Motor neuron (in vitro differentiated cells): ENCODE data around the gene NRBF2. TPM values are rescaled to one million over a fixed set of nuclear protein-coding genes. Genes with fewer than 3 reads are reported as not detected.
"Not testable (repeated sequence)": the region's sequence is repeated elsewhere in the genome, so short reads cannot be mapped to it uniquely, and the experiment has no call there.

Experiments used
- ATAC-seq, 8 experiments: fragments of 200-7000 bp; cut with Tn5 transposase; replicated peaks in 6 of 8; 2 replicates each; pipeline ENCODE4 v1.8.0; 2021; ENCODE audit warnings: mild to moderate bottlenecking in 8 of 8, moderate library complexity in 8 of 8
- H3K27ac ChIP-seq, 2 donors: fragments of 250-450 bp; sonication (Bioruptor Pico); 2 replicates each; pipeline ENCODE4 v1.9.0; 2021; ENCODE audit warnings: antibody characterized with exemption in 2 of 2, mild to moderate bottlenecking in 2 of 2, moderate library complexity in 1 of 2
- H3K4me1 ChIP-seq, 2 donors: fragments of 250-450 bp; sonication (Bioruptor Pico); replicated peaks in 1 of 2; 2 replicates each; pipeline ENCODE4 v1.6.1; 2021; ENCODE audit warnings: antibody characterized with exemption in 2 of 2, mild to moderate bottlenecking in 2 of 2, moderate library complexity in 1 of 2
- H3K4me3 ChIP-seq, 5 donors: fragments of 250-450 bp; sonication (Bioruptor Pico); 2 replicates each; pipeline ENCODE4 v1.9.0; 2021; ENCODE audit warnings: antibody characterized with exemption in 5 of 5, mild to moderate bottlenecking in 5 of 5, moderate library complexity in 4 of 5
- WGBS, 10 experiments: fragments of 450-650 bp; shearing (Covaris generic); methylation state at CpG; one replicate each; pipeline ENCODE4 v1.0.0; 2022; 5-methylcytosine and 5-hydroxymethylcytosine counted together
- in situ Hi-C, 9 experiments: fragments of 400-800 bp; cut with MboI; loops; one replicate each; pipeline ENCODE4 v1.15.0; 2021; ENCODE audit warnings: low sequenced_read_pairs in 9 of 9, low pct_unique_long_range_greater_than_20kb in 2 of 9; ENCODE audit not compliant: unreplicated experiment in 9 of 9
- total RNA-seq, 8 experiments: library from RNA; unstranded; fragments of 300-600 nt; gene quantifications; 2 replicates each; pipeline versions ENCODE4 v1.2.3 to v1.2.4, GENCODE V29; 2022

The NRBF2 gene
- 10 to 100 TPM; 13.0 to 27.9 (median 18.2) TPM for total RNA-seq

DNA sequence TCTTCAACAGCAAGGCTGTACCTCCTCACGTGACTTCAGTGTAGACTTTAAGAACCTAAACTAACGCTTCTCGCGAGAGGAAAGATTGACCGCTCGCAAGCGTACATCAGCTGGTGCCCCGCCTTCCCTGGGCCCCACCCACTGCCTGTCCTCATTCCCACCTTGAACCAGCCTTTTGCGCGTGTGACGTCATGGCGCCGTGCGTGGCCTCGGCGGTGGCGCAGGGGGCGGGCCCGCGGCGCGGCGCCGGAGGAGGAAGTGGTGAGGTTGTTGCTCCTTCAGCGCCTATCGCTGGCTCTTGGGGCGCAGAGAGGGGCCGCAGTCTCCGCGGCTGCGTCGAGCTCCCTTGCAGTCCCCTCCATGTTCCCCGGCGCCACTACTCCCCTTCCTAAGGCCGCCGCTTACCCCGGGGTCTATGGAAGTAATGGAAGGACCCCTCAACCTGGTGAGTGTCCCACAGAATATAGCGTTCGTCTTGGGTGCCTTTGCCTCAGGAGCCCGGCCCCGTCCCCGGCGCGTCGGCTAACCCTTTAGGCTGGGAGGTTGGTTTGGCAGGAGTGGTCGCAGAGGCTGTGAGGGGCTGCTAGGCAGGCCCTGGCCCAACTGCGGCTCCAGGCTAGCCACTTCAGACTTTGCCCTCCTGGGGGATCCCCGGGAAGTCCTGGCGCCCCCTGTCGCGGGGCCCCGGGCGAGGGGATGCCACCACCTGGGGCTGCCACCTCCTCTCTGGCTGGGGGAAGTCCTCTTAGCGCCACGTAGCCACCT is at the start of gene NRBF2:
TSS of gene NRBF2 (plus strand) at position 273 of the 765 bp plus-strand sequence. CDS start at position 416, 143 bp downstream.
- ATAC-seq, result peak; percentile 96 to 98 (median 97)
- peak within 1 kb of the TSS; percentile 51 to 83 (median 75) for H3K4me3 ChIP-seq
- 0 to 12% (median 4%) methylated on average over 3 to 17 of the region's 55 CpGs; no CpG with 5 or more reads in 5 of the 10 experiments for WGBS, 10 experiments
- peaks cover 7 to 13% of the 10 kb centered on the region in 2 donors for H3K4me1 ChIP-seq
- peak within 1 kb of the TSS; percentile 80 to 90 for H3K27ac ChIP-seq
- in situ Hi-C loops, result no loop called here

DNA sequence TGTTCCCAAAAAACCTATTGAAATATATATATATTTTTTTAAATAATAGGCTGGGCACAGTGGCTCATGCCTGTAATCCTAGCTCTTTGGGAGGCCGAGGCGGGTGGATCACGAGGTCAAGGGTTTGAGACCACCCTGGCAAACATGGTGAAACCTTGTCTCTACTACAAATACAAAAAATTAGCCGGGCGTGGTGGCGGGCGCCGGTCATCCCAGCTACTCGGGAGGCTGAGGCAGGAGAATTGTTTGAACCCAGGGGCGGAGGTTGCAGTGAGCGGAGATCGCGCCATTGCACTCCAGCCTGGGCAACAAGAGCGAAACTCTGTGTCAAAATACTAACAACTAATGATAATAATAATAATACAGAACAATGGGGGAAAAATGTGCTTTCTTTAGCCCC is 49.7 kb upstream of the NRBF2 start:
- WGBS, 10 experiments, result 83 to 100% (median 92%) methylated on average over 1 to 13 of the region's 14 CpGs; no CpG with 5 or more reads in 2 of the 10 experiments
- in situ Hi-C loops, result loop anchor here in 2 of 9 experiments (10.0 to 25.0 kb wide), 3 partner anchors 269 to 496 kb away; partner anchors contain the start of gene EGR2 (in 1 of the 2)
- H3K4me1 ChIP-seq, ATAC-seq, H3K27ac ChIP-seq, H3K4me3 ChIP-seq: not testable (repeated sequence)

DNA sequence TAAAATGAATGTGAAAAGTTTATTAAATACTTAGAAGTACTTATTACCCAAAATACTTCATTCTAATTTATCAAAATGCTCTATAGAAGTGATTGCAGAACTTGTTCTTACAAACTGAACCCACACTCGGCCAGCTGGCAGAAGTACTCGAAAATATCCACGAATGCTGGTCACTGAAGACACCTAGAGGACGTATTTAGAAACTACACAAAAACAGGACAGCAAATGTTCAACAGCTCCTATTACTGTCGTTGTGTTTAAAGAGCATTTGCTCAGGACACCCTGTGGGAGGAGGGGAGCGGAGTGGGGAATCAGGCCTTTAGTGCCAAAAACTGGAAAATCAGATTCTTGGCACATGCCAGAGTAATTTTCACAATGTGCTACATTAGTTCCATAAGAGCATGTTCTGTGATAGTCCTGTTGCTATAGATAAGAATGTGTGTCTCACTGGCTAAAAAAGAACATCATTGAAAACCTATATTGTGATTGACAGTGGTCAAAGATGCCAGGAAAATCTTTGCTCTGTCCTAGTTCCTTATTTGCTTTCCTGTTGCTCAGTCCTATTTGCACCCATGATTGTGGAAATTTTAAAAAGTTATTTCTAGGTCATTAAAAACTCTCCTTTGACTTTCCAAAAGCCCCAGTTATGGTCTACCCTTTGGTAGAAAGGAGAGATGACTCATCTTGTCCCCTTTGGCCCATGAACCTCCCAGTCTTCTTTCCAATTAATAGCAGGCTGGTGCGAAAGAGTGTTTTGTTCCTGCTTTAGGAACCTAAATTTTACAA is 49.0 kb upstream of the NRBF2 start:
- 0 to 42% (median 10%) methylated on average over 2 to 7 of the region's 7 CpGs for WGBS, 10 experiments
- in situ Hi-C loops, result loop anchor here in 2 of 9 experiments (10.0 to 25.0 kb wide), 3 partner anchors 269 to 497 kb away; partner anchors contain the start of gene EGR2 (in 1 of the 2)
- peak in 7 of 8 experiments; percentile 48 to 91 (median 74) for ATAC-seq
- Histone ChIP-seq H3K4me3 (no peak overlapping the region), H3K27ac (no peak overlapping the region), H3K4me1 (no peaks in the 10 kb centered on the region)

DNA sequence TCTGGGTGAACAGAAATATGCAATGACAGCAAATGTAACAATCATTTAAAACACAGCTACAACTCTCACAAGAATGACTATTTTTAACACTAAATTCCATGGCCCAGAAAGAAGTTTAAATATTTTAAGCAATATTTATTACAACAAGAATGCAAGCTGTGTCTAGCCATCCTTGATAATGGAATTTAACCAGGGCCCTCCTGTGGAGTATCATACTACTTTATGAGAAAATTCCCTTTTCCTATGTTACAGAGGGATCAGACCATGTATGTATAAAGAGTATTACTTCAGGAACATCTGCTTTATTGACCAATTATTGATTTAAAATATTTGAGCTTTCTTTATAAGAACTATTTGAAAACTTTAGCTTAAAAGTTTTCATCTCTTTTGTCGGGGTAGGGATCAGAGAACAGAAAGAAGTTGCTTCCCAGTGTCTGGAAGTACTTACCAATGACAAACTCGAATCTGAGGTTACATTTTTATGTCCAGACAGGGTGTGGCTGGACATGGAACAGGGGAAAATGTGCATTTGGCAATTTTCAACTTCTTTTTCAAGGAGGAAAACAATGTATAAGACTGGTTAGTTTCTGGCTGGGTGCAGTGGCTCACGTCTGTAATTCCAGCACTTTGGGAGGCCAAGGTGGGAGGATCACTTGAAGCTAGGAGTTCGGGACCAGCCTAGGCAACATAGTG is 48.3 kb upstream of the NRBF2 start:
- ATAC-seq, result peak in 2 of 8 experiments; percentile 61 to 71
- in situ Hi-C loops, result loop anchor here in 2 of 9 experiments (10.0 to 25.0 kb wide), 3 partner anchors 270 to 498 kb away; partner anchors contain the start of gene EGR2 (in 1 of the 2)
- 24 to 93% (median 59%) methylated on average over 1 to 4 of the region's 4 CpGs; no CpG with 5 or more reads in 2 of the 10 experiments for WGBS, 10 experiments
- H3K4me1 ChIP-seq, result no peaks in the 10 kb centered on the region
- no peak overlapping the region for H3K27ac ChIP-seq
- H3K4me3 ChIP-seq, result no peak overlapping the region

DNA sequence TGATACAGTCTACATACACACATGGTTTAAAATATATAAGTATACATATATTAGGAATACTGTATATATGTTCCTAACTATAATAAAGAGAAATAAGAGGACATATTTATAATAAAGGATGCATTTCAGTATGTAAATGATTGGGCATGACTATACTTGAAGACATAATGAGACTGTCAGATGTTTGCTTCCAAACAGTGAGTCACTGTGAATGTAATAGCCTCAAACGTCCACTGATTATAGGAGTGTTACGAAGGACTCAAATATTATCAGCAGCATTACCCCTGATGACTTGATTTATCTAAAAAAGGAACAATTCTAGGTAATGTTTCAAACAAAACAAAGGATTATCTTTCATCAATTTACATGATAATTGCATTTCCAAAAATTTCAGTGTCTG is 39.9 kb upstream of the NRBF2 start:
- Histone ChIP-seq H3K4me1 (no peaks in the 10 kb centered on the region), H3K4me3 (no peak overlapping the region), H3K27ac (no peak overlapping the region)
- in situ Hi-C loops, result loop anchor here in 2 of 9 experiments (25.0 kb wide), 2 partner anchors 481 to 506 kb away; no protein-coding TSS in a partner anchor
- 0 to 94% (median 89%) methylated on average over 2 of the region's 2 CpGs; no CpG with 5 or more reads in 2 of the 10 experiments for WGBS, 10 experiments
- ATAC-seq, result peak in 2 of 8 experiments; percentile 88 to 96

DNA sequence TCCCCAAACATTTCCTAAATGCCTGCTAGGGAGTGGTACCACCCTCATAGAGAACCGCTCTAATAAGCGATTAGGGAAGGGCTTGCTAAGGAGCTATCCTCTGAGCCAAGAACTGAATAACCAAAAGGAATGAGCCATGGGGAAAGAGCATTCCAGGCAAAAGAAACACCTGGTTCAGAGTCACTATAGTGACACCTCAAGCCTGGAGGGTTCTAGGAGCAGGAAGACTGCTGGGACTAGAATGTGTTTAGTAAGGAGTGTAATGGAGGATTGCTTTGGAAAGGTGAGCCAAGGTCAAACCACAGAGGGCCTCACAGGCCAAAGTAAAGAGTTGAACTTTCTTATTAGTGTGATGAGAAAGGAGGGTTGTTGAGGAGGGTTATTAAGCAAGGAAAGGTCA is 38.7 kb upstream of the NRBF2 start:
- WGBS, 10 experiments, result 92 to 100% (median 100%) methylated on average over 2 of the region's 2 CpGs; no CpG with 5 or more reads in 5 of the 10 experiments
- Histone ChIP-seq H3K4me3 (no peak overlapping the region), H3K4me1 (no peaks in the 10 kb centered on the region), H3K27ac (no peak overlapping the region)
- in situ Hi-C loops, result loop anchor here in 2 of 9 experiments (25.0 kb wide), 2 partner anchors 482 to 507 kb away; no protein-coding TSS in a partner anchor
- no peak for ATAC-seq

DNA sequence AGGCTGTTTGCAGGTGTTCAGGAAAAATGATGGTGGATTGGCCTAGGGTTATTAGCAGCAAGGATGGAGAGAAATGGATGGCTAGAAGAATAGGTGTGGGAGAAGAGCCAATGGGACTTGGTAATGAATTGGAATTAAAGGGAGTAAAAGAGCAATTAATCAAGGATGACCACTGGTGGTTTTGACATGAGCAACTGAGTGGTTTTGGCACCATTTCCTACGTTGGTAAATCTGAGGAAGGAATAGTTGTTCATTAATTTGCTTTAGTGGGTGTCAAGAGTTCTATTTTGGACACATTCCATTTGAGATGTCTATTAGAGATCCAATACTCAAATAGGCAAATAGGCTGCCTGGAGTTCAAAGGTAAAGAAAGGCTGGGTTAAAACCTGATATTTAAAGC is 38.2 kb upstream of the NRBF2 start:
- Histone ChIP-seq H3K4me1 (no peaks in the 10 kb centered on the region), H3K4me3 (no peak overlapping the region), H3K27ac (no peak overlapping the region)
- in situ Hi-C loops, result loop anchor here in 2 of 9 experiments (25.0 kb wide), 2 partner anchors 483 to 508 kb away; no protein-coding TSS in a partner anchor
- 22 to 100% (median 71%) methylated on average over 1 of the region's 1 CpG; no CpG with 5 or more reads in 3 of the 10 experiments for WGBS, 10 experiments
- no peak for ATAC-seq

DNA sequence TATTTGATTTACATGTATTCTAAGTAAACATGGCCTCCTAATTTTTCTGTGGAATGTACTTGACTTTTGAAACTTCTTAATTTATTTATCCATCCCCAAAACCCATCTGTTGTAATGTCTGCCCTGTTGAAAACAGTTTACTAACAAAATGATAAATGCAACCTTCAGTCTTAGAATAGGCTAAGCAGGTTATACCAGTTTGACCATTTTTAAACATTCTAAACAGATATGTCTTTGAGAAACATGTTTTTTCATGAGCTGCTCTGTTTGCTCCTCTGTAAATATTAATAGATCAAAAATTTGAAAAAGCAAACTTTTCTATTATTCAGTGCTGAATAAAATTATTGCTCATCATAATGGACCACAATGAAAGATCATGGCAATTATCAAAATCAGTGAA is 33.4 kb upstream of the NRBF2 start:
- no peak overlapping the region for H3K27ac ChIP-seq
- peaks cover 0 to 2% of the 10 kb centered on the region in 2 donors for H3K4me1 ChIP-seq
- no peak overlapping the region for H3K4me3 ChIP-seq
- in situ Hi-C loops, result loop anchor here in 2 of 9 experiments (25.0 kb wide), 2 partner anchors 487 to 512 kb away; no protein-coding TSS in a partner anchor
- no peak for ATAC-seq

DNA sequence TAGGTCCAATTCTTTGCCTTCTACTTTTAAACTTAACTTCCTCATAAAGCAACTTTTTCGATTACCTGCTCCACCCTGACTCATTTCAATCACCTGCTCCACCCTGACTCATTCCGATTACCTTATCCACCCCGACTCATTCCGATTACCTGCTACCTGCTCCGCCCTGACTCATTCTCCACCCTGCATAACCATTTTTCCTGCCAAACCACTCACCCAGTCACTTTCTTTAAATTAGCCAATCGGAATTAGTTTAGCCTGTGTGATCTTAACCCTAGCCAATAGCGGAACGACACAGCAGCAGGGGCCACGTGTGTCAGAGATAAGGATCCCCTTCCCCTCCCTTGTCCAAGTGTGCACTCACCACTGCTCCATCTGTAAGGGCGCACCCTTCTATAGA is 32.0 kb upstream of the NRBF2 start:
- H3K27ac ChIP-seq, H3K4me1 ChIP-seq, ATAC-seq, in situ Hi-C loops, H3K4me3 ChIP-seq: not testable (repeated sequence)
- 80 to 100% (median 88%) methylated on average over 1 to 10 of the region's 10 CpGs for WGBS, 10 experiments

DNA sequence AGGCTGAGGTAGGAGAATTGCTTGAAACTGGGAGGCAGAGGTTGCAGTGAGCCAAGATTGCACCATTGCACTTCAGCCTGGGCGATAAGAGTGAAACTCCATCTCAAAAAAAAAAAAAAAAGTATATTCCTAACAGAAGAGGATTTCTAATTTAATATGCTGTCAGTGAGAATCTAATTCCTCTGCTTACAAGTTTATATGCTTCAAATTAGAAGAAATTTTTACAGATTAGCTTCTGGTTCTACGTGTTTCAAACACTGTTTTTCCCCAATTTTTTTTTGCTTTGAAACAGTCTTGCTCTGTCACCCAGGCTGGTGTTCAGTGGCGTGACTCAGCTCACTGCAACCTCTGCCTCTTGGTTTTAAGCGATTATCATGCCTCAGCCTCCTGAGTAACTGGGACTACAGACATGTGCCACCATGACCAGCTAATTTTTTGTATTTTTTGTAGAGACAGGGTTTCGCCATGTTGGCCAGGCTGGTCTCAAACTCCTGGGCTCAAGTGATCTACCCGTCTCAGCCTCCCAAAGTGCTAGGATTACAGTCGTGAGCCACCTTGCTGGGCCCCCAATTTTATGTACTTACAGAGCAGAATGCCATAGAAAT is 30.7 kb upstream of the NRBF2 start:
- ATAC-seq, in situ Hi-C loops, H3K4me3 ChIP-seq, H3K27ac ChIP-seq: not testable (repeated sequence)
- H3K4me1 ChIP-seq, result peaks cover 0 to 12% of the 10 kb centered on the region in 2 donors
- WGBS, 10 experiments, result 47 to 100% (median 80%) methylated on average over 1 to 5 of the region's 7 CpGs; no CpG with 5 or more reads in 1 of the 10 experiments

DNA sequence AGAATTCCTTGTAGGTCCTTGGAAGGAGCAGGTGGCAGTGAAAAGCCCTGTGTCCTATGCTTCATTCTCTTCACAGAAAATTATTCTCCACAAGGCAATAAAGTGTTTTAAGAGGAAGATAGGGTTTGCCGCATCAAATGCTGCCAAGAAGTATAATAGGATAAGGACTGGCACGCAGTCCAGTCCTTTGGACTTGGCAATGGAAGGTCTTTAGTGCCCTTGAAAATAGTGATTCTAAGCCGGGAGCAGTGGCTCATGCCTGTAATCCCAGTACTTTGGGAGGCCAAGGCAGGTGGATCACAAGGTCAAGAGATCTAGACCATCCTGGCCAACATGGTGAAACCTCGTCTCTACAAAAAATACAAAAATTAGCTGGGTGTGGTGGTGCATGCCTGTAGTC is 29.9 kb upstream of the NRBF2 start:
- 83 to 100% (median 100%) methylated on average over 1 to 4 of the region's 4 CpGs; no CpG with 5 or more reads in 1 of the 10 experiments for WGBS, 10 experiments
- H3K4me3 ChIP-seq, H3K27ac ChIP-seq, in situ Hi-C loops, ATAC-seq: not testable (repeated sequence)
- H3K4me1 ChIP-seq, result peaks cover 0 to 12% of the 10 kb centered on the region in 2 donors

DNA sequence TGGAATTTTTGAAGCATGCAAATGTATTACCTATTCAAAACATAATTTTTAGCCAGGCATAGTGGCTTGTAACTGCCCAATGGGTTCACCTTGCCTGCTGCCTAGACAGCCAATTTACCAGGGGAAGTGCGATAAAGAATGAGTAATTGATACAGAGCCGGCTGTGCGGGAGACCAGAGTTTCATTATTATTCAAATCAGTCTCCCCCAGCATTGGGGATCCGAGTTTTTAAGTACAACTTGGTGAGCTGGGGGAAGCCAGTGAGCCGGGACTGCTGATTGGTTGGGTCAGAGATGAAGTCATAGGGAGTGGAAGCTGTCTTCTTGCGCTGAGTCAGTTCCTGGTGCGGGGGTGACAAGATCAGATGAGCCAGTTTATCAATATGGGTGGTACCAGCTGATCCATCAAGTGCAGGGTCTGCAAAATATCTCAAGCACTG is 29.1 kb upstream of the NRBF2 start:
- Histone ChIP-seq H3K4me1 (peaks cover 0 to 12% of the 10 kb centered on the region in 2 donors), H3K4me3 (no peak overlapping the region), H3K27ac (no peak overlapping the region)
- 13 to 100% (median 67%) methylated on average over 1 to 6 of the region's 7 CpGs; no CpG with 5 or more reads in 3 of the 10 experiments for whole genome bisulfite sequencing, 10 experiments
- ATAC-seq, result peak in 4 of 8 experiments; percentile 21 to 68 (median 57)
- in situ Hi-C loops, result no loop called here
